ENCODE data around the gene CCDC187.

- TF ChIP-seq POLR2AphosphoS5 (IDR thresholded peaks at IDR 0.05) (no peak), EP300 (IDR thresholded peaks at IDR 0.05) (no peak), POLR2A (IDR thresholded peaks at IDR 0.05) (no peak), CTCF (IDR thresholded peaks at IDR 0.05) (no peak)
Measured at GRCh38 chr9:136318111-136318775, 14.3 kb upstream of the CCDC187 start.
